Activated CD4-positive, alpha-beta memory T cell treated with anti-CD3 and anti-CD28 coated beads, Interleukin-2, amount 10 ng/mL, durations not matched to agents 7 days and 5 days (primary cell): ENCODE measurements around the gene TSKS. TPM values are rescaled to one million over a fixed set of nuclear protein-coding genes. Genes with fewer than 3 reads are reported as not detected.

Experiments used
- CTCF ChIA-PET: fragments of 350-600 bp; sonication (Branson Sonifier 250); formaldehyde crosslinking; loops from one replicate; lab custom pipeline; 2021; ENCODE audit warnings: antibody characterized with exemption, inconsistent platforms; lab: Charles Lee
- POLR2A ChIA-PET: fragments of 350-600 bp; sonication (Branson Sonifier 250); formaldehyde crosslinking; loops from one replicate; lab custom pipeline; 2021; ENCODE audit warnings: antibody characterized with exemption; lab: Charles Lee
- DNase-seq: peaks from one replicate; pipeline ENCODE4 v3.0.0-alpha.2; 2020
- H3K27ac Mint-ChIP-seq: one replicate; pipeline ENCODE4 v1.8.0; 2021; ENCODE audit warnings: mild to moderate bottlenecking, mixed read lengths
- H3K27me3 Mint-ChIP-seq: one replicate; pipeline ENCODE4 v1.8.0; 2021; ENCODE audit warnings: mixed read lengths
- H3K36me3 Mint-ChIP-seq: one replicate; pipeline ENCODE4 v1.8.0; 2021; ENCODE audit warnings: low read depth, mixed read lengths
- H3K4me1 Mint-ChIP-seq: one replicate; pipeline ENCODE4 v1.8.0; 2021; ENCODE audit warnings: mixed read lengths
- H3K4me3 Mint-ChIP-seq: one replicate; pipeline ENCODE4 v1.8.0; 2021; ENCODE audit warnings: mild to moderate bottlenecking, mixed read lengths
- H3K9me3 Mint-ChIP-seq: one replicate; pipeline ENCODE4 v1.8.0; 2021; ENCODE audit warnings: mixed read lengths
- total RNA-seq, 2 experiments: library from RNA; stranded (reverse); gene quantifications; one replicate each; pipeline ENCODE4 v1.2.3, GENCODE V29; 2021

Gene TSKS
- total RNA-seq = under 1 TPM; 0.63 to 0.86 TPM

DNA sequence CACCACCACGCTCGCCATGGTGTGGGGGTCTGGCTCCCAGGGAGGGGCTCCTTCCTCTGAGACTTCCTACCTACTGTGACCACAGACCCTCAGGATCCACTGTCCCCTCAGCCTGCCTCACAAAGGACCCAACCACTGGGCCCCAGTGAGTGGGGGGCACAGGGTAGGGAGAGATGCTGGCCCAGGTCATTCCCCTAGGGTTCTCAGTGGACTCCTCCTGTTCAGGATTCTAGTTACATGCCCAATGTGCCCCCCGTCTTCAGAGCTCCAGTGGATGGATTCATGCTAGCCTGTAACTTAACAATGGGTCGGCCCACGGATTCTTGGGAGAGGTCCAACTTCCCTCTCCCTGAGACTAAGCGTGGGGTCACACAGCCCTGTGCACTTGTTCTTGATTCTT lies at the start of gene TSKS:
Gene TSKS, minus strand, starts transcription at position 77 of the 400 bp plus-strand sequence. Its CDS starts 59 bp downstream, at position 18.
- POLR2A ChIA-PET = no interaction called here
- peaks cover 23% of the 10 kb centered on the region for H3K4me1 Mint-ChIP-seq
- peaks cover 3% of the 10 kb centered on the region for H3K36me3 Mint-ChIP-seq
- CTCF ChIA-PET = interaction anchor here (1.2 kb wide), 1 partner anchor 45 kb away, joined by 3 read pairs; no protein-coding TSS in a partner anchor
- no peak for DNase-seq
- H3K27me3 Mint-ChIP-seq = no peaks in the 10 kb centered on the region
- H3K9me3 Mint-ChIP-seq = no peaks in the 10 kb centered on the region
- H3K27ac Mint-ChIP-seq = peak within 1 kb of the TSS; percentile 16
- no peak within 1 kb of the TSS for H3K4me3 Mint-ChIP-seq

DNA sequence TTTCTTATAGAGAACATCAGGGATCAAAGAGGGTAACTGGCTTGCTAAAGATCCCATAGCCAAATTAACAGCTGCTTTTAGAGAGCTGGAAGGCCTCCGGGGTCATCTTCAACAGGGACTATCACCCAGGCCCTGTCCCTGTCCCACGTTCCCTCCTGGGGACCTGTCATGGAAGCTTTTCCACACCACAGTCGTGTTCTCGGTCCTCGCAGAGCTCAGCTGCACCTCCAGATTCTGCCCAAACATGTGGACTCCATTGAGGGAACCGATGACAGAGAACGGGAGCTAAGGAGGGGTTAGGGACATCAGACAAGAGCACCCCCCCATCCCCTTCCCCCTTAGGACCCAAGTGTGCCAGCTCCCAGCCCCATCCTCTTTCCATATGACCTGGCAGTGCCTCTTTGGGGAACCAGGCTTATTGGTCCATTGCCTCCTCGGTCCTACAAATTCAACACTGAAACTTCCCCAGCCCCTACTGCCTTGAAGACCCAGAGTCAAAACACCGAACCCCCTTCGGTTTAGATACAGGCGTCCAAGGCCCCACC lies 49.4 kb upstream of the TSKS start:
- Mint-ChIP-seq H3K36me3 (peaks cover 6% of the 10 kb centered on the region), H3K4me1 (peaks cover 47% of the 10 kb centered on the region), H3K9me3 (no peaks in the 10 kb centered on the region), H3K27me3 (no peaks in the 10 kb centered on the region), H3K4me3 (peak overlapping the region; percentile 87), H3K27ac (peak overlapping the region; percentile 88)
- ChIA-PET CTCF (interaction anchor here (1.0 to 1.1 kb wide), 2 partner anchors 9 to 56 kb away, joined by 3 read pairs; no protein-coding TSS in a partner anchor), POLR2A (interaction anchor here (1.0 to 2.0 kb wide), 17 partner anchors 12 to 222 kb away, joined by 3 to 17 read pairs (median 4); partner anchors contain the start of genes AKT1S1, AP2A1, PNKP and PRR12)
- DNase-seq = no peak

GRCh38 chr19:49811328-49811727 lies 48.2 kb upstream of the TSKS start:
- H3K4me1 Mint-ChIP-seq = peaks cover 47% of the 10 kb centered on the region
- no peak overlapping the region for H3K27ac Mint-ChIP-seq
- ChIA-PET POLR2A (interaction anchor here (0.6 kb wide), 1 partner anchor 32 kb away, joined by 3 read pairs; no protein-coding TSS in a partner anchor), CTCF (no interaction called here)
- H3K27me3 Mint-ChIP-seq = no peaks in the 10 kb centered on the region
- no peaks in the 10 kb centered on the region for H3K9me3 Mint-ChIP-seq
- DNase-seq = no peak
- no peak overlapping the region for H3K4me3 Mint-ChIP-seq
- peaks cover 9% of the 10 kb centered on the region for H3K36me3 Mint-ChIP-seq

DNA sequence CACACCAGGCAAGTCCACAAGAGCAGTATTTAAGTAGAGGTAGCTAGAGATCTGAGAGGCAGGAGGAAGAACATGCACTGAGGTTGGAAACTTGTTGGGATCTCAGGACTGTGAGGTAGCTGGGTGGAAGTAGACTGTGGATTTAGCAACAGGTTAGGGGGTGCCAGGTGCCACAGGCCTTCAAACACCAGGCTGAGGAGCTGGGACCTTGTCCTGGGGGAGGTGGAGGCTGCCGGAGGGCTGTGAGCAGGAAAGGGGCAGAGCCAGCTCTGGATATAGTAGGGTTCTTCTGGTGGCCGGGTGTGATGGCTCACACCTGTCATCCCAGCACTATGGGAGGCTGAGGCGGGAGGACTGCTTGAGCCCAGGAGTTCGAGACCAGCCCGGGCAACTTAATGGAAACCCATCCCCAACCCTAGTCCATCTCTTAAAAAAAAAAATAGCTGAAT lies 46.9 kb upstream of the TSKS start:
- Mint-ChIP-seq H3K27ac (peak overlapping the region; percentile 12), H3K27me3 (no peaks in the 10 kb centered on the region), H3K9me3 (no peaks in the 10 kb centered on the region), H3K4me1 (peaks cover 49% of the 10 kb centered on the region), H3K36me3 (peaks cover 13% of the 10 kb centered on the region), H3K4me3 (peak overlapping the region; percentile 84)
- DNase-seq = no peak
- CTCF ChIA-PET = no interaction called here
- POLR2A ChIA-PET = interaction anchor here (0.9 to 2.0 kb wide), 3 partner anchors 9 to 58 kb away, joined by 4 to 9 read pairs (median 8); partner anchors contain the start of genes MED25 and PNKP

DNA sequence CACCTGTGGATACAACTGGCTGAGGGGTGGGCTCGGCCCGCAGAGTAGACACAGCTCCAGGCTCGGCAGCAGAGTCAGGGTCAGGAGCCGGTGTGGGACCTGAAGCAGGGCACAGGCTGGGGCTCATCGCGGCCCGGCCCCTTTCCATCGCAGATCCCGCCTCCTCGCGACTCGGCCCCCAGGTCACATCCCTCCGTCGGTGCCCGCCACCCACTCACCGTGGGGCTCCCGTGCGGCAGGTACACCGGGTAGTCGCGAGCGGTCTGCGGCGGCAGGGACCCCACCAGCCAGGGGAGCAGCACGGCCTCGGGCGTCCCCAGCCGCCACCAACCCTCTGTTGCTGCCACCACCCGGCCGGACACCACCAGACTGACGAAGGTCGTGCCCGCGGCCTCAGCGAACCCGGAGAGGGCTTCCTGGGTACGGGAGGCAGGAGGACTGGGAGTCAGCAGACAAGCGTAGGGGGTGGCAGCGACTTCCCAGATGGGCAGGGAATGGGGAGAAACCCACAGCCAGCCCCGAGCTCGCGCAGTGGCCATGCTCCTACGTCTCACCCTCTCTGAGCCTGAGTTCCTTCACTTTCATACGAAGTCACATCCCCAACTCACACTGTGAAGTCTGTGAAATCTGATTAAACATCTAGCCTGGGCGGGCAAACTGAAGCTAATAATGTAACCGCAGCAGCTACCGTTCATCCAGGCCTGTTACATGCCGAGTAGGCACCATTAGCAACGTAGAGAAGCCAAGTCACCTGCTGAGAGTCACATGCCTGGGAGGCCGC lies 46.2 kb upstream of the TSKS start:
- peak overlapping the region; percentile 84 for H3K4me3 Mint-ChIP-seq
- peak overlapping the region; percentile 67 for H3K27ac Mint-ChIP-seq
- H3K4me1 Mint-ChIP-seq = peaks cover 49% of the 10 kb centered on the region
- no peaks in the 10 kb centered on the region for H3K9me3 Mint-ChIP-seq
- H3K27me3 Mint-ChIP-seq = no peaks in the 10 kb centered on the region
- DNase-seq = peak; percentile 62
- ChIA-PET CTCF (no interaction called here), POLR2A (interaction anchor here (0.9 to 2.0 kb wide), 3 partner anchors 9 to 58 kb away, joined by 4 to 9 read pairs (median 8); partner anchors contain the start of genes MED25 and PNKP)
- peaks cover 17% of the 10 kb centered on the region for H3K36me3 Mint-ChIP-seq

DNA sequence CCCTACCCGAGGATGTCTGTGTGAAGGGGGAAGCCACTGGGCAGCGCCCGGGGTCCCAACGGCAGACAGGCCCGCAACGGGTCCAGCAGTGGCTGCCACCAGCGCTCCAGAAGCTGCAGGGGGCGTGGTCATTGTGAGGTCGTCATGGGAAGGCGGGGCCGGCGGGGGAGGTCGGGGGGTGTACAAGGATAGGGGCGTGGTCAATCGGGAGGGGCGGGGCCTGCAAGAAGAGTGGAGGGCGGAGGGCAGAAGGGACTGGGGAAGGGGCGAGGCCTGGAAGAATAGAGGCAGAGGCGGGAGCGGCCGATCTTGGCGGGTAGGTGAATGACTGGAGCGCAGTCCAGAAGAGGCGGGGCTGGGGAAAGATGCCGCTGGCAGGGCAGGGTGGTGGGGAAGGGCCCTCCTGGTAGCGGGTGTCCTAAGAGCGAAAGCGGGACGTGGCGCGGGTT lies 45.6 kb upstream of the TSKS start:
- H3K27ac Mint-ChIP-seq = peak overlapping the region; percentile 67
- H3K9me3 Mint-ChIP-seq = no peaks in the 10 kb centered on the region
- no peaks in the 10 kb centered on the region for H3K27me3 Mint-ChIP-seq
- POLR2A ChIA-PET = interaction anchor here (2.0 kb wide), 1 partner anchor 10 kb away, joined by 9 read pairs; the partner anchor contains the start of gene MED25
- H3K4me3 Mint-ChIP-seq = peak overlapping the region; percentile 84
- CTCF ChIA-PET = no interaction called here
- H3K4me1 Mint-ChIP-seq = peaks cover 43% of the 10 kb centered on the region
- H3K36me3 Mint-ChIP-seq = peaks cover 17% of the 10 kb centered on the region
- peak; percentile 90 for DNase-seq

GRCh38 chr19:49807904-49808675 lies 45.0 kb upstream of the TSKS start:
- DNase-seq = no peak
- H3K4me3 Mint-ChIP-seq = peak overlapping the region; percentile 84
- peaks cover 24% of the 10 kb centered on the region for H3K36me3 Mint-ChIP-seq
- no peaks in the 10 kb centered on the region for H3K9me3 Mint-ChIP-seq
- ChIA-PET POLR2A (interaction anchor here (0.7 kb wide), 1 partner anchor 11 kb away, joined by 4 read pairs; no protein-coding TSS in a partner anchor), CTCF (no interaction called here)
- peaks cover 38% of the 10 kb centered on the region for H3K4me1 Mint-ChIP-seq
- no peaks in the 10 kb centered on the region for H3K27me3 Mint-ChIP-seq
- H3K27ac Mint-ChIP-seq = peak overlapping the region; percentile 67

DNA sequence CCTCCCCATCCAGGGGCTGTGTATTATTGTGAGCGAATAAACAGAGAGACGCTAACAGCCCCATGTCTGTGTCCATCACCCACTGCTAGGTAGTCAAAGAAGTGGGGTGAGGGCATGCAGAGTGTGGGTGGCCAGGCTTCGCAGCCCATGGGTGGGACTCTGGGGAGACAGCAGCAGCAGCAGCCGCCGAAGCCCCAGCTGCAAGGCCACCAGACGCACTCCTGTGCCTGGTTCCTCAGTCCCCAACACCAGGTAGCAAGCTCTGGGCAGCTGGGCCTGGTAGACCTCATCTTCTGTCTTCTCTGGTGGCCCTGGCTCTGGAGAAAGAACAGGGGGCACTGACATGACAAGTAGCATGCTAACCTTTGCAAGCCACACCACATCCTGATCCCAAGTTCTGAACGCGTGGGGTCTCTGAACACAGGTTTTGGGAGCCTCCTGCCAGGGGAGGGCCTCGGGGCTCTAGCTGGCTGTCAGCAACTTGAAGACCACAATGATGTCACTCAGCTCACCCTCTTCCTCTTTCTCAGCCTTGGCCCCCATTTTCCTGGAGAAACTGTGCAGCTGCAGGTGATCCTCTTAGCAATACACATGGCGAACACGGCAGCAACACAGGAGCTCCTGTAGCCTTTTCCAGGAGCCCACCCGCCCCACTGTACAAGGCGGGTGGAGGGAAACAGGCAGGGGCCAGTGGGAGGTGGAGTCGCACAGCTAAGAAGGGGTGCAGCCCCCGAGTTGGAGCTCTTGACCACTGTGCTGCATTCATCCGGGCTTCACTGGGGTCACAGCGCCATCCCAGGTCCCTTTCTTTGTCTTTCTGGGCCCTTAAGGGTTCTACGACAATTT lies 44.2 kb upstream of the TSKS start:
- Mint-ChIP-seq H3K4me3 (no peak overlapping the region), H3K4me1 (peaks cover 32% of the 10 kb centered on the region), H3K27me3 (no peaks in the 10 kb centered on the region), H3K27ac (peak overlapping the region; percentile 75), H3K36me3 (peaks cover 28% of the 10 kb centered on the region), H3K9me3 (no peaks in the 10 kb centered on the region)
- no peak for DNase-seq
- ChIA-PET POLR2A (interaction anchor here (0.7 kb wide), 1 partner anchor 12 kb away, joined by 4 read pairs; no protein-coding TSS in a partner anchor), CTCF (no interaction called here)

- peaks cover 28% of the 10 kb centered on the region for H3K4me1 Mint-ChIP-seq
- no peak for DNase-seq
- no peaks in the 10 kb centered on the region for H3K27me3 Mint-ChIP-seq
- no peak overlapping the region for H3K4me3 Mint-ChIP-seq
- H3K27ac Mint-ChIP-seq = peak overlapping the region; percentile 74
- ChIA-PET POLR2A (no interaction called here), CTCF (no interaction called here)
- no peaks in the 10 kb centered on the region for H3K9me3 Mint-ChIP-seq
- H3K36me3 Mint-ChIP-seq = peaks cover 28% of the 10 kb centered on the region
These were observed 43.5 kb upstream of the TSKS start for GRCh38 chr19:49806620-49806959.

GRCh38 chr19:49805822-49806619 lies 42.9 kb upstream of the TSKS start:
- Mint-ChIP-seq H3K27ac (peak overlapping the region; percentile 74), H3K4me1 (peaks cover 28% of the 10 kb centered on the region), H3K36me3 (peaks cover 28% of the 10 kb centered on the region), H3K9me3 (no peaks in the 10 kb centered on the region), H3K4me3 (no peak overlapping the region), H3K27me3 (no peaks in the 10 kb centered on the region)
- CTCF ChIA-PET = no interaction called here
- no peak for DNase-seq
- POLR2A ChIA-PET = interaction anchor here (1.3 kb wide), 1 partner anchor 13 kb away, joined by 4 read pairs; no protein-coding TSS in a partner anchor

GRCh38 chr19:49803529-49803856 lies 40.4 kb upstream of the TSKS start:
- no peak for DNase-seq
- ChIA-PET POLR2A (no interaction called here), CTCF (interaction anchor here (1.0 kb wide), 1 partner anchor 10 kb away, joined by 3 read pairs; the partner anchor contains the start of gene FUZ)
- H3K36me3 Mint-ChIP-seq = peaks cover 37% of the 10 kb centered on the region
- no peak overlapping the region for H3K27ac Mint-ChIP-seq
- H3K9me3 Mint-ChIP-seq = no peaks in the 10 kb centered on the region
- peaks cover 15% of the 10 kb centered on the region for H3K4me1 Mint-ChIP-seq
- no peaks in the 10 kb centered on the region for H3K27me3 Mint-ChIP-seq
- H3K4me3 Mint-ChIP-seq = no peak overlapping the region
